ENCODE measurements around the gene CSNK1G1.

CSNK1G1 gene

DNA sequence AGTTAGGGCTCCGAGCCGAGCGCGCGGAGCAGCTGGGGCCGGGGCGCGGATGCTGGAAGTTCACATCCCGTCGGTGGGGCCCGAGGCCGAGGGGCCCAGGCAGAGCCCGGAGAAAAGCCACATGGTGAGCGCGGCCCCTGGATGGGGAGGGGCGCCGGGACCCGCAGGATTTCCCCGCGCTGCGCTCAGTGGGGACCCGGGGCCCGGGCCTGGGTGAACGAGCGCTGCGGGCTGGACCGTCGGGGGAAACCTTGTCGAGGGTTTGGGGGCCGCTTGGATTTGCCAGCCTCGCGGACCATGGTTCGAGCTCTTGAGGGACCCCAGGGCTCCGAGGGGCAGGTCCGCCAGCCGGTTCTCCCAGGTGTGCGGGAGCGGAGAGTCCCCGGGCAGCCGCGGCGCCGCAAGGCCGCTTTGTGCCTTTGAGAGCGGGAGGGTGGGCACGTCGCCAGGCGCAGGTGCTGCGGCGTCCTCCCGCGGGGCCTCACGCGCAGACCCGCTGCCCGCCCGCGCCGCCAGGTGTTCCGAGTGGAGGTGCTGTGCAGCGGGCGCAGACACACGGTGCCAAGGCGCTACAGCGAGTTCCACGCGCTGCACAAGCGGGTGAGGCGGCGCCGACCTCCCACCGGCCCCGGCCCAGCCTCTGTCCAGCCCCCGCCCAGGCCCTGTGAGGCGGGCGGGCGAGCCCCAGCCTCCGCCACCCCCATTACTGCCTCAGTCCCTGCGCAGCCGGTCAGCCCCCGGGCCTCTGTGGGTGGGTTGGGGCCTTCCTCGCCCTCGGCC lies 204.1 kb downstream of the CSNK1G1 start, which contains the start of gene SNX22:
SNX22 (plus strand) TSS at position 5 of the 780 bp plus-strand sequence; CDS start at position 50, 45 bp downstream.
- no peak for FAIRE-seq

DNA sequence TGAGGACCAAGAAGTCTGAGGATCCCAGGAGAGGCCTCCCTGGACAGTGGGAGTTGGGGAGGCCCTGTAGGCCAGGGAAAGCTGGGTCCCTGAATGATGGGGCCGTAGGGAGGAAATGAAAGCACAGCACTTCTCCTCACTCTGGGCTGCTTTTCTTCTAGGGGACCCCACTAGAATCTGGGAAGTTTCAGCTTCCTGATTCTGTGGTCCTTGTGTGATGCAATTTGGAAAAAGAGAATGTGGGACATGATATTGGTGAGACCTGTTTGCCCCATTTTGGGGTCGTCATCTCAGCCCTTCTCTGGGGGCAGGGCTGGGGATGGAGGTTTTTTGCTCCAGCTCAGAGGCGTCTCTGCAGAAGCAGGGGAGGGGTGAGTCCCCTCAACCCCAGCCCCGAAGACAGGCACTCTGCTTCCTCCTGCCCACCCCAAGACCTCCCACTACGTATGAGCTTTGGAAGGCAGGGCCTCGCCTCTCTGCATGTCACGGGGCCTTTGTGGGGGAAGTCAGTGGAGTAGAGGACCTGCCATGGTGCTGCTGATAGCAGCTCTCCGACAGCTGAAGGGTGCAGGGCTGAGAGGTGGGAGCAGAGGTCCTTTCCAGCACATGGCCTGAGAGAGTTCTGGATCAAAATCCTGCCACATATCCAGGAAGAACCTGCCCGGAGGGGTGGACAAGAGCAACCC lies 205.9 kb downstream of the CSNK1G1 start:
- no peak for FAIRE-seq

DNA sequence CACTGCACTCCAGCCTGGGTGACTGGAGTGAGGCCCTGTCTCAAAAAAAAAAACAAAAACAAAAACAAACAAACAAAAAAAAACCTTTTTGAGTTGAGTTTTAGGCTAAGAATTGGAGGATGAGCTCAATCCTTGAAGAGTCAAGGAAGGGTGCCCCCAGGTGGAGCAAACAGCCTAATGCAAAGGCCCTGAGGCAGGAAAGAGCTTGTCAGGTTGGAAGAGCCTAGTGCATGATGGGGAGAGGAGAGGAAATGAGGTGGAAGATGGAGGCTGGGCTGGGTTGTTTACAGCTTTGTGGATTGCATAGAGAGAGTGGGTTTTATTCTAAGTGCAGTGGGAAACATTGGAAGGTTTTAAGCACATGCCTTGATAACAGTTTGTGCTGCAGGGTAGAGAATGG lies 206.5 kb downstream of the CSNK1G1 start:
- FAIRE-seq, result no peak

DNA sequence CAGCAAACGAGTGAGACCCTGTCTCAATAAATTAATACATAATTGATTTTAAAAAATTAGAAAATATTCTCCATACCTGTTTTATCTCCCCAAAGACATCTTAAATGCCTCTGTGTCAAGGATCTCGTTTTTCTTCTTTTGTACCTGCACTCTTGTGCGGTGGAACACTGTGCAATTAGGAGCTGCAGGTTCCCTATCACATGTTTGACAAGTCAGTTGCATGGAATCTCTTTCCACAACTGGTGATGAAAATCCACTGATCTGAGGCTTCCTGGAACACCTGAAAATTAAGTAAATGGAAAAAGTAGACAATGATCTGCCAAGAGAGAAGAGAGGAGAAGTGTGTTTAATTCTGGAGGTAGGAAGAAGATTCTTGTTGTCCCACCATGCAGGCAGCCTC lies 207.4 kb downstream of the CSNK1G1 start:
- no peak for FAIRE-seq

DNA sequence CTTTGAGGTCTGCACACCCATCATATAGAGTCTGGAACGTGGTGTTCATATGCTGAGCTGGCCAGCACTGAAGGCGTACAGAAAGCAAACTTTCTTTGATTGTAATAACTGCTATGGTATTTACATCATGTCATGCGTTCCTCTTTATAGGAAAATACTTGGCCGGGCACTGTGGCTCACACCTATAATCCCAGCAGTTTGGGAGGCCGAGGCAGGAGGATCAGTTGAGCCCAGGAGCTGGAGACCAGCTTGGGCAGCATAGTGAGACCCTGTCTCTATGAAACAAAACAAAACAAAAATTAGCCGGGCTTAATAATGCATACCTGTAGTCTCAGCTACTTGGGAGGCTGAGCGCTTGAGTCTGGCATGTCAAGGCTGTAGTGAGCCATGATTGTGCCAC lies 207.8 kb downstream of the CSNK1G1 start:
- FAIRE-seq, result no peak

DNA sequence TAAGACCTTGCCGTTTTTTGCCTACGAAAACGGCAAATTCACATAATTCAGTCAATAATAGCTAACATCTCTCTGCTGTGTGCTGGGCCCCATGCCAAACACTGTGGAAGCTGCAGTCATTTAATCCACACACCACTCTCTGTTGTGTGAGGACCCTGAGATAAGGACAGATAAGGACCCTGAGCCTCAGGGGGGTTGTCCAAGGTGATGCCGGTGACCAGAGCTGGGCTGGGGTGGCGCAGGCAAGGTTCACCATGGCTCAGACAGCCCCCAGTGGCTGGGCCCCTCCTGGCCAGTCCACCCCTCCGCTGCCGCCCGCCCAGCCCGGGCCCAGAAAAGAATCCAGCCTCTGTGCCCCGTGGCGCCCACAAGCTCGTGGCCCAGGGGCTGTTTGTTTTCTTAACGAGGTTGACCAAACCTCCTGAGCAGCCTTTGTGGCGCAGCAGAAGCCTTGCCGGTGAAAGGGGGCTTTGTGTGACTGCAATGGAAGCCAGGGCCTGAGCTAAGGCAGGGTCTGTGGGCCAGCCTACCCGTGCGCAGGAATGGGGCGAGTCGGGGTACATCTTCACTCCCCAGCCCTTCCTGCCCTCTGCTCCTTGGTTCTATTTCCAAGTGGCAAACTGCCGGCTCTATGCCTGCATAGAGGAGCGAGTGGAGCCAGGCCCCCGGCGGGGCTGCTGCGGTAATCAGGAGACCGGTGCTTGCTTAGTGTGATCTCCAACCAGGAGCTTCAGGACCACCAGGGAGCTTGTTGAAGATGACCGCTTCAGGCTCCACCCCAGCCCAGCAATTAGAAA lies 208.9 kb downstream of the CSNK1G1 start:
- FAIRE-seq, result no peak

DNA sequence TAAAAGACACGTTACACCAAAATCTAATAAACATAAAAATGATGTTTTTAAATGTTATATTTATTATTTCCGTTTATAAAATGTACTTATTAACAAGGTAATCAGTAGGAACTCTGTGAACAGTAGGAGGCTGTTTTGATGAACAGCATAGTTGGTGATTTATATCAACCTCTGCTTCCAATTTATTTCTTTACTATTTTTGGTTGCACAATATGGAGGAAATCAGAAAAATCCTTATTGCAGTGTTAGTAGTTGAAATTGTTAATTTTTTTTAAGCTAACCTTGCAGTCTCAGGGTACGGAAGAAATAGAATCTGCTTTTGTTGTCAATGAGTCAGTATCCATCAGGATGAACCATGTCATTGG lies 209.5 kb downstream of the CSNK1G1 start:
- FAIRE-seq, result no peak

DNA sequence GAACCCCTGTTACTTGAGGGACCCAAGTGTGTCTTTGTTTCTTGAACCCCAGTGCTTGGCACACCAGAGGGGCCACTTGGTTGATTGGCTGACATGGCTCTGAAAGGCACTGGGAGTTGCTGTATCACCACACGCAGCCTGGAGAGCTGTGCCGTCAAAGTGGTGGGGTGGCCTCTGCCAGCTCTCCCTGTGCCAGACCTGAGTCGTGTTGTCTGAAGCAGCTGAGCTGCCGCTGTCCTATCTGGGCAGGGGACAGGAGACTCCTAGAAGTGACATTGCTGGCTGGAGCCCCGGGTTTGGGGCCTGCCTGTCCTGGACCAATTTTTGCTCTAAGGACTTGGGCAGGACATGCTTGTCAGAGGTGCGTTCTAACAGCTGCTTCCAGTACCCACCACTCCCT lies 209.9 kb downstream of the CSNK1G1 start:
- FAIRE-seq, result no peak

DNA sequence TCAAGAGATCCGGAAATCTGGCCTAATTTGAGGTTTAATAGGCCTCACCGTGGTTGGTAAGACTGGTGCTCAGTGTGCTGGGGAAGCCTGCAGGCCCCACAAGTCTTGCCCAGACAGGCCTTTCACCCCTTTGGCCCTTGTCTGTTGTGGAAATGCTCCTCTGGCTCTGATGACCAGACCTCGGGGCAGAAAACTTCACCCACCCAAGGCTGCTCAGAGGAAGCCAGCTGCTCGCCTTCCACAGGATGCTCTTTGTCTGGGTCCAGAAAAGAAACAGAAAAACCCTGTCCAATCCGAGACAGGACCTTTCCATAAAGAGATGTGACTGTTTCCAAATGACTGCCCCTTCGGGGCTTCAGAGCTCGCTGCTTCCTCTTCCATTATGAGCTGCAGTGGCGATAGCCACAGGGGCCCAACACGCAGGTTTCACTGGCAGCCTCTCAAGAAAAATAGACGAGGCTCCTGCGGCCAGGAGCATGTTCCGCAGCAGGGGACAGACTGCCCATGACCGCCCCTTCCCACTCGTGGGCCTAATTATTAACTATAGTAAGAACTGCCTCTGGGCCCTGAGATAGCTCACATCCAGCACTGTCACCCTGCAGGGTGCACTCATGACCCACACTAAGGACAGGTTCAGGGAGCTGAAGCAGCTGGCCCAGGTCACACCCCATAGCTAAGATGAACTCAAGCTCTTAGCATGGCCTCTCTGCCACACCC lies 211.2 kb downstream of the CSNK1G1 start:
- no peak for FAIRE-seq

DNA sequence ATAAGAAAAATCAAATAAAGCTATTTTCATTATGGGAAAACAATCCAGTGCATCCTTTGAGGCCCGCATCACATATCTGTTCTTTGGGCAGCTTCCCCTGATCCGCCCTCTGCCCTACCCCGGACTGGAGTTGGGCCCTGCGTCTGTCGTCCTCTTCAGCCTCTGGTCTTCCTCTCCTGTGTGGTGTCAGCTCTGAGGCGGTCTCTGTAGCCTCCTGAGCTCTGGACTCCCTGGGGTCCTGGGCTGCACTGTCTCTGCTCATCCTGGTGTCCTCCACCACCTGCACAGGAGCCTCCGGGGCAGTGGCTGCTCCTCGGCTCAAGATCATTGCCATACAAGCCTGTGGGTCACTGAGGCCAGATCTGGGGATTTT lies 211.8 kb downstream of the CSNK1G1 start:
- no peak for FAIRE-seq

DNA sequence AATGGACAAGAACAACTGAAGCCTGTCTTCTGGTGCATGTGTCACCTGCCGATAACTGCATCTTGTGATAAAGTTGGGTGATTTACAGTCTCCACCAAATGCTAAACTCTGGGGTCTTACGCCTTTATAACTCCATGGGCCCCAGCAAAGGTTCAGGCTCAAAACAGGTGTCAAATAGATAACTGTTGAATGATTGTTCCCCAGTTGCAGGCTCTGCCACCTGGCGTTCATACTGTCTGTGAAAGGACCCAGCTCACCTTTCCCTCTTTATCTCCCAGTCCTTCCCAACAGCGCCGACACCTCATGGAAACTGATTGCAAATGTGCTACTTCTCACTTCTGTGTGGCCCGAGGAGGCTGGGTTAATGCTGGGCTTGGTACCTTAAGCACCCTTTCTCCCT lies 212.7 kb downstream of the CSNK1G1 start:
- FAIRE-seq, result no peak

DNA sequence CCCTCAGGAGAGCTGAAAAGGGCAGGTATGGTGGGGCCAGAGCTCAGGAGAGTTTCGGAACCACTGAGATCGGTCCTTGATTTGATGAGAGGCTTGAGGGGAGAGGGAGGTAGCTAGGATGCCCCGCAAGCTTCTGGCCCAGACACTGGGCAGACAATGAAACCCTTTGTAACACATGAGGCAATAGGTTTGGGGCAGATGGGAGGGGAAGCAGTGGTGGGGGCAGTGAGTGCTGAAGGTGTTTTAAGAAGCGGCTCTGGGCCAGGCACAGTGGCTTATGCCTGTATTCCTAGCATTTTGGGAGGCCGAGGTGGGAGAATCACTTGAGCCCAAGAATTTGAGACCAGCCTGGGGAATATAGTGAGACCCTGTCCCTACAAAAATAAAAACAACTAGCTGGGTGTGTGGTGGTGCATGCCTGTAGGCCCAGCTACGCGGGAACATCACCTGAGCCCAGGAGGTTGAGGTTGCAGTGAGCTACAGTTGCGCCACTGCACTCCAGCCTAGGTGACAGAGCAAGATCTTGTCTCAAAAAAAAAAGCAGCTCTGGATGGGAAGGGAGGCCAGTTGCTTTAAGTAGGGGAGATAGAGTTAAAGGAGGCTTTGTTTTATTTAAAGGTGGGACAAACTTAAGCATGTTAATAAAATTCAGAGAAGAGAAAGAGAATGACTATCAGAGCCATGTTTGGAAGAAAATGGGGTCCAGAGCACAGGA lies 214.0 kb downstream of the CSNK1G1 start:
- no peak for FAIRE-seq

DNA sequence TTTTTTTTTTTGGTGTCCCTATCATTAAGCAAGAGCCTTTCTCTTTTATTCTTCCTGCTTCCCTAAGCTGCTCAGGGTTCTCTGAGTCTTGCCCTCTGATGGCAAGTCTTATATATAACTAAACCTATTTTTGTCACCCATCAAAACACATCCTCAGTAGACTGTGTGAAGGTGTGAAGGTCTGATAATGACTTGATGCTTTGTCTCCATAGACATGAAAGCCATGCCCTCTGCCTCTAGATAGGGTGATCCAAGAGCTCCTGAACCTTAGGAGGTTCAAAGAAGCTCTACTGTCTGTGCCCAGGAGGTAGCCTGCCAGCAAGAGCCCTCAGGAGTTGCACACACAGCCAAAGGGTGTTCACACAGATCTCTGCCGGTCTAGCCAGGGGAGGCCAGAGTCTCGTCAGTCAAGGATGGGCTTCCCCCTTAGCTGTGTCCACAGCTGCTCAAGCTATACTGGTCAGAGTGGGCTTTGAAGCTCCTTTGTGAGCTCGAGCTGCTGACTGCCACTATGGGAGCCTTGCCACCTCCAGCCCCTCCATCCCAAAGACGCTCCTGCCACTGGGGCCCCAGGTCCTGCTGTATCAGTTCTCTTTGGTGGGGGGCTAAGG lies 217.5 kb downstream of the CSNK1G1 start:
- no peak for FAIRE-seq

DNA sequence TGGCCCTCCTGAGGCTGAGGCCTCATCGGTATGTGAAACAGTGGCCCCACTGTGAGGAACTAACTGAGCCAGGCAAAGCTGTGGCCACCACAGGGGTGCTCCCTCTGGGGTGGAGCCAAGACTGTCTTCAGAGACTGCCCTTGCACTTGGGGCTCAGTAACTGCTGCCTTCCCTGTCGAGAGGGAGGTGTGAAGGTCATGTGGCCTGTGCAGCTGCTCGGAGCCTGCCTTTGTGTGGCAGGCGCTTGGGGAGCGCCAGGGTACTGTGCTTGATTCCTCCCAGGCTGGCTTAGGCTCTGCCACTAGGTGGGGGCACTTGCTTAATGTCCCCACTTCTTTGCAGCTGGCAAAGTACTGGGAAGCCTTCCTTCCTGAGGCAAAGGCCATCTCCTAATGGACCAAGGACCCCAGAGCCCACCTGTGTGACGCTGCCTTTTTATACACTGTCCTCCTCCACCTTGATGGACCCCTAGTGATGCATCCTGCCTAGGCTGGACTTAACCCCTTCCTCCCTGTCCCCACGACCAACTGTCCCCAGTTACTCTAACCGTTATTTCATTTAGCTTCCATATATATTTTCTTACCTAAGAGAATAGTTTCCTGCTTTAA lies 218.6 kb downstream of the CSNK1G1 start:
- FAIRE-seq, result no peak

DNA sequence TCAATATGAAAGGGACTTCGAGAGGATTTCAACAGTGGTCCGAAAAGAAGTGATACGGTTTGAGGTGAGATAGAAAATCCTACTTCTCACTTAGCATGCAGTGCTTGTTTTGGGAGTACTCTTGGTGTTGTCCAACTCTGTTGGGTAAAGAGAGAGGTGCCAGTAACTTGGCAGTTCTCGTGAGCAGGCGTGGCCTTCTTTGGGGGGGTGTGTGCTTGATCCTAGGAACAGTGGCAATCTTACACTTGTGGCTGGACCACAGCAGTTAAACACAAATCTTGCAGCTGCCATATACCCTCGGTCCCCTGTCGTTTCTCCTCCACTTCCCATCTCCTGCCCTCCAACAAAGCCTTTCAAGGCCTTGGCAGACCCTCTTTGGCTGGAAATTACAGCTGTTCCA lies 219.6 kb downstream of the CSNK1G1 start:
- no peak for FAIRE-seq

DNA sequence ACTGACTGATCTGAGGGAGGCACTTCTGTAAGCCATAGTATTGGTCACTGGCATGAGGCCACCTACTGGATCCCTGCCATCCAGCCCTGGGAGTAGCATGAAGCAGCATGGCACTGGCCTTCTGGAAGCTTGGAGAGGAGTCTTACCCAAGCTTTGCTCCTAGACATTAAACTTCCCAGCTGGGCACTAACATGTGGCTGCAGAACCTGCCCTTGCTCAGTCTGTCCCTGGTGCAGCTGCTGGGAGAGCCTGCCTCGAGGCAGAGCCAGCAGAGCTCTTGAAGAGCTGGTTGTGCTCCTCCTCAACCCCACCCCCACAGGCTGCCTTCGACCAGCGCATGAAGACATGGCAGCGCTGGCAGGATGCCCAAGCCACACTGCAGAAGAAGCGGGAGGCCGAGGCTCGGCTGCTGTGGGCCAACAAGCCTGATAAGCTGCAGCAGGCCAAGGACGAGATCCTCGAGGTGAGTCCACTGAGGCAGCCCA lies 221.6 kb downstream of the CSNK1G1 start:
- FAIRE-seq, result no peak

DNA sequence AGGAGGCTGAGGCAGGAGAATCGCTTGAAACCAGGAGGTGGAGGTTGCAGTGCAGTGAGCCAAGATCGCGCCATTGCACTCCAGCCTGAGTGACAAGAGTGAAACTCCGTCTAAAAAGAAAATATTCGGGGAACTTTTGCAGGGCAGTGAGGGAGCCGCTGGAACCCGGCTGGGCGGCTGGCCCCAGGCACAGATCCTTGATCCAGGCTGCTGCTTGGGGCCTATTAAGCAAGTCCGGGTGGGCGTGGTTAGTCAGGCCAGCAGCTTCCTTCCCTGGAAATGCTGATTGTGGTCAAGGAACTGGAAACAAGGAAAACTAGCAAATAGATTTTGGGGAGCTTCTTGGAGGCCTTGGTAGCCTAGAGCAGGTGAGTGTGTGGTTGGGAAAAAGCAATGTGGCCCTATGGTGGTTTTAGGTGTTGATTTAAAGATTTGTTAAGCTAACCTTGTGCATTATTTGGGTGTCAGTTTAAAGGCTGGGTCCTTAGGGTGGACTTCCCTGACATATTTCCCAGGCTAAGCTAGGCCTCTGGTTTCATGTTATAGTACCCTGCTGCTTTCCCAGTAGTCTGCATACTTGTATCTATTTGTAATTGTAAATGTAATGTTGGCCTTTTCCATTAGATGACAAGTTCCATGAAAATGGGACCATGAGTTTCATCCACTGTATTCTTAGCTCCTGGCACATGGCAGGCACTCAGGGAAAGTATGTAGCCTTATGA lies 222.2 kb downstream of the CSNK1G1 start:
- no peak for FAIRE-seq

DNA sequence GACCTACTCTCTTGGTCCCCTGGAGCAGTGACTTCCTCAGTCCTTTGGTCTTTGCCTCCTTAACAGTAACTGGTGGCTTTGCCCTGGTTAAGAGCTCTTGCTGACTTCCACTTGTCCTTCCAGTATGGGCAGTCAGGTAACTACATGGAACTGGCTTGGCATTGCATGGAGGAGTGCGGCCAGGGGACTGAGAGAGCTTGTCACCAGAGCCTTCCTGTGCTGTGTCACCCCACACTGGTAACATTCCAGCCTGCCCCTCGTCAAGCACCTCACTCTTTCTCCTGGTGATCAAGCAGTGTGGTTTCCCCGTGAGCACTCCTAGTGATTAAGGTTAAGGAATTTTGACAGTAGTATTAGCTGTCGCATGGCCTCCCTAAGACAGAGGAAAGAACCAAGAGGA lies 223.8 kb downstream of the CSNK1G1 start:
- no peak for FAIRE-seq

DNA sequence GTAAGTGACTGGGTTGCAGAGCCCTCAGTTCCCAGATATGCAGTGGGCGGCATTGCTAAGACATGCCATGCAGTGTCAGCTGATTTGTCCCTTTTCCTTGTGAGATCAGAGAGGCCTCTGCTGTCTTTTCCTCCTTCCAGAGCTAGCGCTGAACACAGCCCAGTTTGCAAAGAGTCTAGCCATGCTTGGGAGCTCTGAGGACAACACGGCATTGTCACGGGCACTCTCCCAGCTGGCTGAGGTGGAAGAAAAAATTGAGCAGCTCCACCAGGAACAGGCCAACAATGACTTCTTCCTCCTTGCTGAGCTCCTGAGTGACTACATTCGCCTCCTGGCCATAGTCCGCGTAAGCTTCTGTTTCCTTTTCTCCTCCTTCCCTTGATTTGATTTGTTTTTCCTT lies 224.4 kb downstream of the CSNK1G1 start:
- FAIRE-seq, result no peak

DNA sequence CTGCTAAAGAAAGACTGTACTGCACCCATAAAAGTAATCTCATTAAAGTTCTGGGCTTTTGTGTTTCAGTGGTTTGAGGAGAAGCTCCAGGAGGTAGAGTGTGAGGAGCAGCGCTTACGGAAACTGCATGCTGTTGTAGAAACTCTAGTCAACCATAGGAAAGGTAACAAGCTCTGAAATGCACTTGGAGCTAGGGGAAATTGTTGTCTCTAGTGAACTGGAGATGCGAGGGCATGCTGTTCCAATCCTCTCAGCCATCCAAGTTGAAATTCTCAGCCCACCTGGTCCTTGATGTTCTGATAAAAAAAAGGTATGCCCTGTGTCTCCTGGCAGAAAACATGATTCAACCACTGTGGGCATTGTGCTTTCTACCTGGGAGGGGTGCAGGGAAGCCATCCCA lies 225.8 kb downstream of the CSNK1G1 start:
- no peak for FAIRE-seq

All from A204.1 (cell line).